NCI-H524 treated with DMSO at 0.1 percent for 48 hours (cell line): ENCODE data around the gene RXFP2.

Experiments
- DNase-seq: peaks from one replicate; lab custom pipeline; 2025; lab: John Stamatoyannopoulos, UW

Gene RXFP2, protein sequence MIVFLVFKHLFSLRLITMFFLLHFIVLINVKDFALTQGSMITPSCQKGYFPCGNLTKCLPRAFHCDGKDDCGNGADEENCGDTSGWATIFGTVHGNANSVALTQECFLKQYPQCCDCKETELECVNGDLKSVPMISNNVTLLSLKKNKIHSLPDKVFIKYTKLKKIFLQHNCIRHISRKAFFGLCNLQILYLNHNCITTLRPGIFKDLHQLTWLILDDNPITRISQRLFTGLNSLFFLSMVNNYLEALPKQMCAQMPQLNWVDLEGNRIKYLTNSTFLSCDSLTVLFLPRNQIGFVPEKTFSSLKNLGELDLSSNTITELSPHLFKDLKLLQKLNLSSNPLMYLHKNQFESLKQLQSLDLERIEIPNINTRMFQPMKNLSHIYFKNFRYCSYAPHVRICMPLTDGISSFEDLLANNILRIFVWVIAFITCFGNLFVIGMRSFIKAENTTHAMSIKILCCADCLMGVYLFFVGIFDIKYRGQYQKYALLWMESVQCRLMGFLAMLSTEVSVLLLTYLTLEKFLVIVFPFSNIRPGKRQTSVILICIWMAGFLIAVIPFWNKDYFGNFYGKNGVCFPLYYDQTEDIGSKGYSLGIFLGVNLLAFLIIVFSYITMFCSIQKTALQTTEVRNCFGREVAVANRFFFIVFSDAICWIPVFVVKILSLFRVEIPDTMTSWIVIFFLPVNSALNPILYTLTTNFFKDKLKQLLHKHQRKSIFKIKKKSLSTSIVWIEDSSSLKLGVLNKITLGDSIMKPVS

DNA sequence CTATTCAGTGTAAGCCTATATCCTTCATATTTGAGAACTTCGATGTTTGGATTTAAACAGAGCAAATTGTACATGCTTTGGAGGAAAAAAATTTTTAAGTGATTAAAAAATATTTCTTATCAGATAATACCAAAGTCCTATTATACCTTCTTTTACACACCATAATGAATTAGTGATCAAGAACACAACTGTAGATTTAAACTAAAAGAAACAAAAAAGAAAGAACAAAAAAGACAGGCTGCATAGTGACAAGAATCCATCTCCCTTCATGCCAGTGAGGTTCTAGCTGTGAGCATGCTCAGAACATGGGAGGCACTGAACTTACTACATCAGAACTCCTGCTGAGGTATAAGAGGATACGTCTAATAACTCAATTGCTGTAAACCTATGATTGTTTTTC lies at the start of gene RXFP2:
Gene RXFP2, plus strand, starts transcription at position 301 of the 400 bp plus-strand sequence. Its CDS starts 87 bp downstream, at position 388.
- no peak for DNase-seq

DNA sequence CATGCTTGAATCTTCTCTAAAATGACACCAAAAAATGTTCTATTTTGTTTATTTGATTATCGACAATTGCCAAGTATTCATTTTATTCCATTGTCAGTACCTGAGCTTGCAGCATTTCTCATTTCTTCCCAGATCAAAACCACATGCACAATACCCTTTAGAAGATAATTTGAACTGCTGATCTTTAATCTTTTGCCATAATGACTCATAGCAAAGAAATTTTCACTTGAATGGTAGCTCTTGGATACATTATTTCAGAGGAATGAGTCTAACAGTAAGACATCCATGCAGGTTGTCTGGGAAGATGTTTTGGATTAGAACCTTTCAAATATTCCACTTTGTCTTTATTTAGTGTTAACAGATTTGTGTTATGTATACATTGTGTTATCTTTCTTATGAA lies 42.0 kb upstream of the RXFP2 start:
- DNase-seq = no peak

DNA sequence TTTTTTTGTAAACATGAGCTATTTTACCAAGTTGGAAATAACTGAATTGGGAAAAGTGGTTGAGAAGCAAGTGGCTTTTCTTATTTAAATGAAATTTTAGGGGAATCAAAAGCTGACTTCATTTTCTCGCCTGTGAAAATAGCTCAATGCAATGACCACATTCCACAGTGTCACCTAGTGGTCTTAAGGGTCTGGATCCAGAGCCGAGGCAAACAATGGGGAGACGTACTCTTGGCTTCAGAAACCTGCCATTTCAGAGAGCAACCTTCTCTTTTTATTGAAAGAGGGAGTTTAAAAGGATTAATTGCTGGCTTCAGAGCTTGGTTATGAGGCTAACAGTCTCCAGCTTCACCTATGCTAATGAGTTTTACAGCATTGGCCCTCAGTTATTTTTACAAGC lies 39.7 kb upstream of the RXFP2 start:
- no peak for DNase-seq

DNA sequence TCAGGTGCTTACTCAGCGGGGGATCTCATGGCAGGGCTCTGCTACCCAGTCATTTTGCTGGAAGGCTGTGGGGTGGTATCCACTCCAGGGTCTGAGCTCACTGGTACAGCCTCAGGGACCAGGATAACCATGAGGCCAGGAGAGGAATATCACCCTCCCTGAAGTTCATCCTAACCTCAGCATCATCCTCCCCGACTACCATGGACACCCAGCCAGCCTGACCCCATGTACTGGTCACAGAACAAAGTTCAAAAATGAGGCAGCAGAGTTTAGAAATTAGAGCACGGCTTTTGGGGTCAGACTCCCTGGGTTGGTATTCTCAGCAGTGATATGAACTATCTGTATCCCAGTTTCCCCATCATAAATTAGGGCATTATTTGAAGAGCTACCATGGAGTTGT lies 35.5 kb upstream of the RXFP2 start:
- no peak for DNase-seq

DNA sequence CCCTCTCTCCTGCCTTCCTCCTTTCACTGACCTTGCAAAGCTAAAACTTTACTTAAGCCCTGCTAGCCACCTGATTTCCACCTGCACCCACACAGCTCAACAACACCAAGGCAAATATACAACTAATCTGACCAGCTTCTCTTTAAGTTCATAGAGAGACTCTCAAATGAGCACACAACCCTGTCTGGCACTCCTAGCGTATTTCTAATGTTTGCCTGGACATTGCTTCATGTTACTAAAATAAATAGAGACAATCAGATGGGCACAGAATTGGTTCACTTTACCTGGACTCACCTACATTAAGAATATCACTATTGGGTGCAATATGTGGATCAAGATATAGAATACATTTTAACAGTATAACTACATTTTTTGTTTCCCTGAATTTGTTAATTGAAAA lies 33.2 kb upstream of the RXFP2 start:
- no peak for DNase-seq

DNA sequence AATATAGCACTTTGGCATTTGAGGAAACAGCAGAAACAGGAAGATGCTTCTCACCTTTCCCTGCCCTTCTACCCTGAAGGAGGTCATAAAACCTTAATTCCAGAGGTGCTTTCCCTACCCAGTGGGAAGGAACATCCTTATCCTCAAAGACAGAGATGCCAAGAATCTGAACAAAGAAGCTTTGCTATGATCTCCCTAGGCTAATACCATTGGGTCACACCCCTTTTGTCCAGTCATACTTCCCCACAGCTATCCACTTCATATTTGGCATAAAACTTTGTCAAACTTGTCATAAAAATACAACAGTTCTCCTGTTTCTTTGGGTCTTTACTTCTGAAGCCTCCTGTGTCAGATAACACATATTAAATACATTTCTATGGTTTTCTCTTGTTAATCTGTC lies 21.7 kb upstream of the RXFP2 start:
- no peak for DNase-seq

DNA sequence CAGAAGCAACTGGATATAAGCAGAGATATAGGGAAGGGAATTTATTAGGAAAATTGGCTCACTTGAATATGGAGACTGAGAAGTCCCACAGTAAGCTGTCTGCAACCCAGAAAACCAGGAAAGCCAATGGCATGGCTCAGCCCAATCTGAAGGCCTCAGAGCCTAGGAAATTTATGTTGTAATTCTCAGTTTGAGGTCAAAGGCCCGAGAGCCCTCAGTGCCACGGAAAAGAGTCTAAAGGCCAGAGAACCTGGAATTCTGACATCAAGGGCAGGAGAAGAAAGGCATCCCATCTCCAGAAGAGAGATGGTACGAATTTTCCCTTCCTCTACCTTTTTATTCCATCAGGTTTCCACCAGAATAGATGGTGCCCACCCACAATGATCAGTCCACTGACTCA lies 20.1 kb upstream of the RXFP2 start:
- no peak for DNase-seq

DNA sequence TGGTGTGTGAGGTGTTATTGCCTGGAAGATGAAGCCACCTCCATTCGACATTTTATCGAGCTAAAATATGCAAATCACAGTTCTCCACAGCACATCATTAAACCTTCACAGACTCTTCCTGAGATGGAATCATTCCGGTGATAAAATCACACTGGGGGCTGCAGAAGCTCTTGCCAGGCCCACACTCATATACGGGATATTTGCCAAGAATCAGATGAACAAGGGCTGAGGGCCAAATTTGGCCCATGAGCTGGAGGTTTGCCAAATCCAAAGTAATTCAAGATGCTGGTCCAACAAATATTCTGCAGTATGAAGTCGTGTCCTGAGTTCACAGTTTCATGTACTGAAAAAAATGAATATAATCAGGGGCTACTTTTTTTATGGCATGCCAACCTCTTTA lies 16.7 kb upstream of the RXFP2 start:
- no peak for DNase-seq

DNA sequence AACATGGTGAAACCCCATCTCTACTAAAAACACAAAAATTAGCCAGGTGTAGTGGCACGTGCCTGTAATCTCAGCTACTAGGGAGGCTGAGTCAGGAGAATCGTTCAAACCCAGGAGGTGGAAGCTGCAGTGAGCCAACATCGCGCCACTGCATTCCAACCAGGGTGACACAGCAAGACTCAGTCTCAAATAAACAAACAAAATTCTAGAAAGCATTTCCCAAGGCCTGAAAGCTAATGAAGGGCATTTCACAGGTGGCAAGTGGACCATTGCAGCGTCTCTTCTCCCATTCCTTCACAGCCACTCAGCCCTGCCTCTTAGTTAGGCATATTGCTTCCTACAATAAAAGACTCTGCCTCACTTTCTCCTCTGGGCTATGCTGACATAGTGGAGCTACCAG lies 13.5 kb upstream of the RXFP2 start:
- DNase-seq = no peak

DNA sequence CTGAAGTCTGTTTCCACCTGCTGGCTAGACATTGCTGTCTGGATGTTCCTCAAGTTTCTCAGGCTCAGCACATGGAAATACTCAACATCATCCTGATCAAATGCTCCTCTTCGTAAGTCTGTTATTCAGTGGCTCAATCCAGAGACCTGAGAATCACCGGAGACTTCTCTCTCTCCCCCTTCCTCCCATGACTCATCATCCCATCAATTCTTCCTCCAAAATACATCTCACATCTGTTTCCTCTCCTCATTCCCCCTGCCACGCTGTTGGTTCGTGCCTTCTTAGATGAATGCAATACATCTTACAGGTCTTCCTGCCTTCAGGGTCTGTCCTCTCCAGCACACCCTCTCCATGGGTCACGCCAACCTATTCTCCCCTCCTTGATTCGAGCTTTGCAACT lies 7.4 kb upstream of the RXFP2 start:
- no peak for DNase-seq

DNA sequence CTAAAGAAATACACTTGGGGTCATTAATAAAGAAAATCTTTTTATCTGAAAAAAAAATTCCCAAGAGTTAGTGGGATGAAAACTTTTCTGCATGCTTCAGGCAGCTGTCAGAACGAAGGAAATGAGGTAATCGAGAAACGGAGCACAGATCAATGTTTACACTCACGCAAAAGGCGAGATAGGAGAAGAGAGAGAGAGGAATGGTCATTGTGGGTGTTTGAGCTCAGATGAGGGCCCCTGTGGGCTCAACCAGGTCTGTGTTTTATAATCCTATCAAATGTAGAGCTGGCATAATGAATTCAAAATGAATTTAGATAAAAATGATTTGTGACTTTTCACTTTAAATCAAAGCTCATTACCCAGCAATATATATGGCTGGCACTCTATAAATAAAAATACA lies 6.3 kb upstream of the RXFP2 start:
- no peak for DNase-seq

DNA sequence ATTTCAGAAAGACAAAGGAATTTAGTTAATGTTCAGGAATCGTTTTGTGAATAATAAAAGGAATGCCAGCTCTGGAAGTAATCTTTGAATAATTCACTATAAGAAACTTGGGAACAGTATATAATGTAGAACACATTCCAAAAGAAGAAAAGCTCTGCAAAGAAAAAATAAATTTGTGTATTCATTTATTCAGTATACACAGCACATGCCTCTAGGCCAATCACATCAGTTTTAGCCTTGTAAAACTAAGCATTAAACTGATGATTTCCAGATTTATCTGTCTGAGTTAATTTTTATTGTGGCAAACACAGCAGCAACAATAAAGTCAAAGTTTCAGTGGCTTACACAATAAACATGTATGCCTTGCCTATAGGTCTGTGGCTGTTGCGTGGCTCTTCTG lies 5.7 kb upstream of the RXFP2 start:
- no peak for DNase-seq

DNA sequence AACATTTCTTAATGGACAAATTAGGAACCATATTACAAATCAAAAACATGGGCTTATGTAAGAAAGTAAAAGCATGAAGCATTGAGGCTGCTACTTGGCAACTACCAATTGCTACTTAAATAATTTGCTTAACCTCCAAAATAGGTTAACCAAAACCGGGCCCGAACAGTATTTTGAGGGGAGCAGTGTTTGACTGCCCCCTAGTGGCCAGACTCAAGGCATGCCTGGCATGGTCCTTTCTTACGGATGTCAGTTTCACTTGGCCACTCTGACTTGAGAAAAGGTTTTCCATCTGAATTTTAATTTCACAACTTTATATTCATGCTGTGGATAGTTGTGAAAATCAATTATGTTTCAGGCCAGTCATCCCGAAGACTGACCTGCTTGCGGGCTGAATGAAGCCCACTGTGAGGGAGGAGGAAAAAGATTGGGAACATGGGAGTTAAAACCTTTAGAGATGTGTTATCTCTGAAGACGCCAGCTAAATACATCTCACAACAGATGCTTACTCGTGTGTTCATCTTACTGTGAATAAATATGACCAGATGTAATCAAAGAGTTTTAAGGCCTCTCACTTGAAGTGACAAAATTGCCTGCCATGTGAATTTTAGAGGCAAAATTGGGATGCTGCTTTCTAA lies 2.9 kb downstream of the RXFP2 start:
- DNase-seq = peak; percentile 27

DNA sequence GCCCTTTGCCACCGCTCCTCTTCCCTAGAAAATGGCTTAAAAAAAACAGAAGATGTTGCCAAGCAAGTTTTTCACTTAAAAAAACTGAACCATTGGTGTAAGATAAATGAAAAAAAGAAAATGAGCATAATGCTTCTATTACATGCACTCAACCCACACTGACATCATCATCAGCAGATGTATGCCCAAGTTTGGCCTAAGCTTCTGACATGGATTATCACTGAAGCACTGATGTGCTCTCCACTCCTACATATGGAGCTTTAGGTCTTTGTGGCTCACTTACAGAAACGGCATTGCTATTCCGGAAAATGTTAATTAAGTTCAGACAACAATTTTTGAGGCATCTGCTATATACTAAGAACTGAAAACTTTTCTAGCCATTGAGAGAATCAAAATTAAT lies 8.0 kb downstream of the RXFP2 start:
- no peak for DNase-seq

DNA sequence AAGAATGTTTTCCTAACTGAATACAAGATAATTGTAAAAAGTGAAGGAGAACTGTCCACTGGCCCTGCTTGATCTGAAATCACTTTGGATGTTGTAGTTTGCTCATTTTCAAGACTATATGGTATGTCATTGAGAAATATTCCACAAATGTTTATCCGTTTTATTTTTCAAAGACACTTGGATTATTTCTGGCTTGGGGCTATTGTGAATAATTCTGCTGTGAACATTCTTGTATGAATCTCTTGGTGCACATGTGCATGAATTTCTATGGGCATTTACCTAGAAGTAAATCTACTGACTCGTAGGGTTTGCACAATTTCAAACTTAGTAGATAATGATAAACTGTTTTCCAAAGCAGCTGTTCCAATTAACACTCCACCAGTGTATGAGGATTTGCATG lies 8.6 kb downstream of the RXFP2 start:
- DNase-seq = no peak

DNA sequence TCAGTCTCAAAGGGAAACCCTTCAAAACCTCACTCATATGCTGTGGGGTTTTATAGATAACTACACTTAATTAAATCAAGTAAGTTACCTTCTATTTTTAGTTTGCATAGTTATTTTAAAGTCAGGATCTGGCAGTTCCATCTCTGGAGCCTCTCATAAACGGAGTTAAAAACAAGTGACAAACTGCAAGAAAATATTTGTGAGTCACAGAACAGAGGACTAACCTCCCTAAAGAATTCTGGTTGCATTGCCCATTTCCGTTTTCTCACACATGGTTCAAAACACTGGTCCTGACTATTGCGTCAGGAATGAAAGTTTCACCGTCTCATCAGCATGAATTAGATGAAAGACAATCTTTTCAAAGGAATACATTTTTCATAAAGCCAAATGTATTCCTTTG lies 10.6 kb downstream of the RXFP2 start:
- no peak for DNase-seq

DNA sequence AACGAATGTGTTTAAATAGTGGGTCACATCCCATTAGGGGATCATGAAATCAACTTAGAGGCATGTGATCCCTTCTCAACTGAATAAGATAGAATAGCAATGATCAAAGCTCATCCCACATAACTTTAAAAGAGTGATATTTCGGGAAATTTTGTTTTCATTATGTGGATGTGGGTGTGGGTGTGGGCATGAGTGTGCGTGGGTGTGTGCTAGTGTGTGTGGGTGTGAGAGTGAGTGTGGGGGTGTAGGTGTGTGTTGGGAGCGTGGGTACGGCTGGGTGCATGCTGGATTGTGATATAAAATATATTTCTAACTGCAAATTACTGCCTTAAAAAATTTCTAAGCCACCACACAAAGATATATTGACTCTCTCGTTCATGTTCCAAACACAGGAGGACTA lies 15.9 kb downstream of the RXFP2 start:
- no peak for DNase-seq

DNA sequence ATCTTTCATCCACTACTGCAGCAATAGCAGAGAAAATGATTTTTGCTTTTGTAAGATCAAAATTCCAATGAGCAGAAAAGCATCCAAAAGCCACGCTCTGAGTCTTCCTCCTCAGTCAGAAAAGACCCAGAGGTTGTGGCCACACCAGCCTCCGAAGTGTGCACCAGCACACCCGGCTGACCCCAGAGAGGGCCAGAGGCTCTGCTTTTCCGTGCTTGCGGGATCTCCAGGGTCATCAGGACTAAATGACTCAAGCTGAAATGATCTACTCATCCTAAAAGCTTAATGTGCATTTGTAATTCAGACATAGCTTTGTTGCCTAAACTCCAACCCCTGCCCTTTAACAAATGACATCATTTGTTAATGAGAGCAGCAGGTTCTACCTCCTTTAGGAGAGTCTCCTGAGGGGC lies 16.5 kb downstream of the RXFP2 start:
- DNase-seq = no peak

DNA sequence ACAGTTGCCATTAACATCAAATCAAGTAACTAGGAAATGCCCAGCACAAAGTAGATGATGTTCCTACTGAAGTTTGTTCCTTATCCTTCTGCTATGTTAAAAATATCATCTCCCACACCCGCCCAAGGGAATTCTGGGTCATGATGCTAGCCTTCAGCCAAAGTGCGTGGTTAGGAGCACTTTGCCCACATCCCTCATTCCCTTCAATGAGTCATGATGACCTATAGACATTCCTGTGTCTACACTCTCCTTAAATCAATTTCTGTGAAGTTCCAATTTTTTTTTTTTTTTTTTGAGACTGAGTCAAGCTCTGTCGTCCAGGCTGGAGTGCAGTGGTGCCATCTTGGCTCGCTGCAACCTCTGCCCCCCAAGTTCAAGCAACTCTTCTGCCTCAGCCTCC lies 17.0 kb downstream of the RXFP2 start:
- DNase-seq = no peak

DNA sequence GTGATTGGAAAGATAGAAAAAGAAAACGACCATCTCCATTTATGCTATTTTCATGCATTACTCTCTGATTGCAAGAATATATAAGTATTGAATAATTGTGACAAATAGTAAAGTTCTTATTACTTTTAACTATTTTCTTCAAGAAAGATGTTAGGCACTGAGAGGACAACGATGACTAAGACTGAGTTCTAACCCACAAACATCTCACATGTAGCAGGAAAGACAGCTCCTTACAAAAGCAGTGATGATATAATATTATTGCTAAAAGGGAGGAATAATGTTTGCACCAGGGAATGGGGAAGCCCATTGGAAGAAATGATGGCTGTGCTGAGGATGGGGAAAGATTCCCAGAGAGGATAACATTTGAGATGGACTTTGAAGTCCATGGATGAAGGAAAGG lies 22.6 kb downstream of the RXFP2 start:
- no peak for DNase-seq

DNA sequence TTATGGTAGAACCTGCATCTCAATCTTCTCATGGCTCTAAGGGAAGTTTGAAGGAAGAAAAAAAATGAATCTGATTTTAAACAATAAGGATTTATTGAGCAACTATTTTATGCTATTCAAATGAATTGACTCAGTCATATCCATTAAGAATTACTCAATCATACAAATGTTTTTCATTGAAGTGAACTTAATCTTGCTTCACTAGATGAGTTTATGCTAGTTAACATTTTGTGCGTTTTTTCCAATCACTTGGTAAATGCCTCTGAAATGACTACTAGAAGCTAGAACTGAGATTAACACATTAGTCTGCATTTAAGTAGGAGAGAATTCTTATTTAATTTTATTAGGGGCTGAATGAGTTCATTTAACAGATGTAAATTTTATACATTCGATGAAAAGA lies 25.2 kb downstream of the RXFP2 start:
- DNase-seq = no peak

DNA sequence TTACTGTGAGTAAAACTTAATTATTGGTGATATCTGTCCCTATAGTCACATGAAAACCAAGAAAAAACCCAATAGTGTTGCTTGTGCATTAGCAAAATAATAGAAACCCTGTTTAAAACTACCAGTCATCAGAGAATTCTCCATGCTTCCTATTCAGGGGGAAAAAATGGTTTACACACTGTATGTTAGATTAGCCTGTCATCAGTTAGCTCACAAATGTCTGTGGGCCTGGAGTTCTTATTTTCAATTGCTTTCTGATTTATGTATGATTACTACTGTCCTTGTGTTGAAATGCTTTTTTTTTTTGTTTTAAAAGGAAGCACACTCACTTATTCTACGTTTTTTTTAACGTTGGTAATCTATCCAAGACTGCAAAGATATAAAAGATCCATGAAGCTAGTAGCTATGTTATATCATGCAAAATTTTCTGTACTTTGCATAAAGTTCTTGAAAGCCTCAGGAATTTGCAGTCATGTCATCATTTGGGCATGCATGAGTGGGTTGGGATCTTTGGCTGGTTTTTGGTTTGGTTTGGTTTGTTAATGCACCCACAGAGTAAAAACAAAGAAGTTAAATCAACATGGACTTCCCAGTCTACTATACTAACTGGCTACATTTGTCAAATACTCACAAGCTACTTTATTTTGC lies 25.9 kb downstream of the RXFP2 start:
- no peak for DNase-seq
